HEK293 (cell line): ENCODE data around the gene OMA1.

Source experiments
- CTCF ChIA-PET: fragments of 350-600 bp; formaldehyde crosslinking; extraction: SDS; loops from one replicate; lab custom pipeline; 2021; ENCODE audit warnings: antibody characterized with exemption; lab: Yijun Ruan, JAX
- POLR2A ChIA-PET: fragments of 300-600 bp; formaldehyde crosslinking; extraction: SDS; loops from one replicate; lab custom pipeline; 2020; ENCODE audit warnings: antibody characterized with exemption, inconsistent platforms; lab: Yijun Ruan, JAX
- H3K27ac ChIP-seq: fragments of 200-500 bp; sonication (Bioruptor generic); 2 replicates; pipeline ENCODE4 v1.5.1; 2014; ENCODE audit warnings: low read depth, low read length, control low read depth, inconsistent platforms; ENCODE audit errors: extremely low read depth
- H3K36me3 ChIP-seq, 2 experiments: fragments of 200-500 bp in 1 of 2; sonication (Bioruptor generic) in 1 of 2; 1 replicate in 1 of 2; 2 replicates in 1 of 2; pipeline ENCODE4 v1.5.1; 2014 to 2017; ENCODE audit warnings: inconsistent platforms in 2 of 2, low read length in 2 of 2; ENCODE audit not compliant: control insufficient read depth in 2 of 2, insufficient read depth in 1 of 2
- H3K4me1 ChIP-seq: fragments of 200-500 bp; sonication (Bioruptor generic); 2 replicates; pipeline ENCODE4 v1.5.1; 2014; ENCODE audit warnings: mild to moderate bottlenecking, low read length, inconsistent platforms; ENCODE audit not compliant: control insufficient read depth, insufficient read depth
- H3K4me3 ChIP-seq: 2 replicates; pipeline ENCODE4 v1.5.1; 2011; ENCODE audit warnings: low read depth, mild to moderate bottlenecking, control low read depth, low read length, moderate library complexity
- H3K9me3 ChIP-seq: fragments of 200-500 bp; sonication (Bioruptor generic); 2 replicates; pipeline ENCODE4 v1.5.1; 2014; ENCODE audit warnings: low read depth, low read length, inconsistent platforms; ENCODE audit not compliant: control insufficient read depth, insufficient read depth
- HOXA7 ChIP-seq: sonication (generic); formaldehyde crosslinking; IDR thresholded peaks from 2 replicates; pipeline ENCODE4 v1.8.1; 2022; ENCODE audit warnings: missing genetic modification reagents, borderline replicate concordance
- HOXD13 ChIP-seq: sonication (generic); formaldehyde crosslinking; IDR thresholded peaks from 2 replicates; pipeline ENCODE4 v1.8.0; 2022; ENCODE audit warnings: missing genetic modification reagents, borderline replicate concordance
- IKZF3 ChIP-seq: fragments of 450-650 bp; IDR thresholded peaks from 2 replicates; pipeline ENCODE4 v1.5.0; 2018; ENCODE audit warnings: missing biosample characterization, mild to moderate bottlenecking, missing genetic modification characterization, moderate library complexity
- MZF1 ChIP-seq: fragments of 450-650 bp; formaldehyde crosslinking; IDR thresholded peaks from 2 replicates; pipeline ENCODE4 v1.5.1; 2017; ENCODE audit warnings: missing biosample characterization, missing genetic modification characterization, borderline replicate concordance
- SP7 ChIP-seq: fragments of 450-650 bp; formaldehyde crosslinking; IDR thresholded peaks from 2 replicates; pipeline ENCODE4 v1.5.1; 2016; ENCODE audit warnings: missing biosample characterization, missing genetic modification characterization
- ZBTB8A ChIP-seq: fragments of 450-650 bp; formaldehyde crosslinking; IDR thresholded peaks from 2 replicates; pipeline ENCODE4 v1.5.1; 2016; ENCODE audit warnings: missing biosample characterization, missing genetic modification characterization
- ZNF133 ChIP-seq: fragments of 450-650 bp; formaldehyde crosslinking; IDR thresholded peaks from 2 replicates; pipeline ENCODE4 v1.5.1; 2016; ENCODE audit warnings: missing biosample characterization, missing genetic modification characterization
- ZNF37A ChIP-seq: fragments of 450-650 bp; IDR thresholded peaks from 2 replicates; pipeline ENCODE4 v1.5.1; 2018; ENCODE audit warnings: missing biosample characterization, missing genetic modification characterization
- ZNF514 ChIP-seq: fragments of 450-650 bp; formaldehyde crosslinking; IDR thresholded peaks from 2 replicates; pipeline ENCODE4 v1.5.1; 2016; ENCODE audit warnings: missing biosample characterization, missing genetic modification characterization
- ZNF654 ChIP-seq: fragments of 450-650 bp; formaldehyde crosslinking; IDR thresholded peaks from 2 replicates; pipeline ENCODE4 v1.5.1; 2016; ENCODE audit warnings: low read depth, missing biosample characterization, missing genetic modification characterization
- ZNF660 ChIP-seq: fragments of 450-650 bp; IDR thresholded peaks from 2 replicates; pipeline ENCODE4 v1.5.1; 2018; ENCODE audit warnings: missing biosample characterization, mild to moderate bottlenecking, missing genetic modification characterization
- TF ChIP-seq, protein P1 (sequence below): fragments of 450-650 bp; formaldehyde crosslinking; IDR thresholded peaks from 2 replicates; pipeline ENCODE4 v1.5.1; 2016; ENCODE audit warnings: missing biosample characterization, missing genetic modification characterization
- TF ChIP-seq, protein P2 (sequence below): fragments of 450-650 bp; formaldehyde crosslinking; optimal IDR thresholded peaks from 2 replicates; pipeline ENCODE3; 2016; ENCODE audit warnings: missing biosample characterization, mild to moderate bottlenecking, missing genetic modification characterization
- TF ChIP-seq, protein P3 (sequence below): fragments of 450-650 bp; formaldehyde crosslinking; IDR thresholded peaks from 2 replicates; pipeline ENCODE4 v1.5.1; 2016; ENCODE audit warnings: missing biosample characterization, missing genetic modification characterization, low read depth
- TF ChIP-seq, protein P4 (sequence below): fragments of 450-650 bp; formaldehyde crosslinking; IDR thresholded peaks from 2 replicates; pipeline ENCODE4 v1.5.1; 2016; ENCODE audit warnings: missing biosample characterization, missing genetic modification characterization
- TF ChIP-seq, protein P5 (sequence below): fragments of 450-650 bp; formaldehyde crosslinking; IDR thresholded peaks from 2 replicates; pipeline ENCODE4 v1.5.1; 2016; ENCODE audit warnings: missing biosample characterization, missing genetic modification characterization

Gene OMA1

DNA sequence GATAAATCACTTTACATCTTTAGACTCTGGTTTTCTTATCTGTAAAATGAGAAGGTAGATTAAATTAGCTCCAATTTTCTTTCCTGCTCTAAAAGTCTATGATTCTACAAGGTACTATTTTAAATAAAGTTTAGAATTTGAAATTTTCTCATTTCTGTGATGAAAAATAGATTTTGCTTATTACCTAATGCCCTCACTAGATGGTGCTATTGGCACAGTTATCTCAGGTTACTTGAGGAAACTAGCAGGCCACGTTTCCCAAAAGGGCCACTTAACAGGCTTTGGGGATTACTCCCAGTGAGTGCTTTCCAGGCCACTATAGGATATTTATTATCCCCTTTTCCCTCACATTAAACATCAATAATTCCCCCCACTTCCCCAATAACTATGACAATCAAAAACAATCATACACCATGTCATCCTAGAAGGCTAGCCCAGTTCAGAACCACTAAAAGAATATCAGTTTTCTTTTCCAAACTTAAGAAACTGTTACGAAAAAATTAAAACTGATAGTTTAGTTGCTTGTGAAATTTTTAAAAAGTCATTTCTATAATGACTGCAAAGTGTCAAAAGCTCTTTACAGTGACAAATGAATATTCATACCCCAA lies 30.6 kb downstream of the OMA1 start:
- CTCF ChIA-PET, result interaction anchor here (0.6 to 6.4 kb wide), 41 partner anchors 8 to 1308 kb away, joined by 3 to 98 read pairs (median 4); partner anchors contain the start of gene OMA1
- TF ChIP-seq MZF1 (peak; percentile 77; the same call in 1 of the 2 replicates), ZBTB8A (0 out of 2 replicates have a peak, but pooled peaks have one; percentile 31), ZNF654 (peak; percentile 75), ZNF133 (tag by site-specific recombination) (no peak), IKZF3 (tag by site-specific recombination) (peak; percentile 73), ZNF514 (tag by site-specific recombination) (no peak), ZNF660 (tag by site-specific recombination) (peak; percentile 75), SP7 (tag by site-specific recombination) (no peak)
- TF ChIP-seq, protein P1, sequence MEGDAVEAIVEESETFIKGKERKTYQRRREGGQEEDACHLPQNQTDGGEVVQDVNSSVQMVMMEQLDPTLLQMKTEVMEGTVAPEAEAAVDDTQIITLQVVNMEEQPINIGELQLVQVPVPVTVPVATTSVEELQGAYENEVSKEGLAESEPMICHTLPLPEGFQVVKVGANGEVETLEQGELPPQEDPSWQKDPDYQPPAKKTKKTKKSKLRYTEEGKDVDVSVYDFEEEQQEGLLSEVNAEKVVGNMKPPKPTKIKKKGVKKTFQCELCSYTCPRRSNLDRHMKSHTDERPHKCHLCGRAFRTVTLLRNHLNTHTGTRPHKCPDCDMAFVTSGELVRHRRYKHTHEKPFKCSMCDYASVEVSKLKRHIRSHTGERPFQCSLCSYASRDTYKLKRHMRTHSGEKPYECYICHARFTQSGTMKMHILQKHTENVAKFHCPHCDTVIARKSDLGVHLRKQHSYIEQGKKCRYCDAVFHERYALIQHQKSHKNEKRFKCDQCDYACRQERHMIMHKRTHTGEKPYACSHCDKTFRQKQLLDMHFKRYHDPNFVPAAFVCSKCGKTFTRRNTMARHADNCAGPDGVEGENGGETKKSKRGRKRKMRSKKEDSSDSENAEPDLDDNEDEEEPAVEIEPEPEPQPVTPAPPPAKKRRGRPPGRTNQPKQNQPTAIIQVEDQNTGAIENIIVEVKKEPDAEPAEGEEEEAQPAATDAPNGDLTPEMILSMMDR, result peak; percentile 44; the same call in 1 of the 2 replicates
- no peaks in the 10 kb centered on the region for H3K9me3 ChIP-seq
- no peaks in the 10 kb centered on the region for H3K4me1 ChIP-seq
- POLR2A ChIA-PET, result interaction anchor here (1.2 kb wide), 1 partner anchor 31 kb away, joined by 3 read pairs; the partner anchor contains the start of gene OMA1
- peaks cover 0 to 4% of the 10 kb centered on the region in 2 experiments; a peak in 1 of 3 replicates for H3K36me3 ChIP-seq
- H3K27ac ChIP-seq, result no peak overlapping the region
- no peak overlapping the region for H3K4me3 ChIP-seq

DNA sequence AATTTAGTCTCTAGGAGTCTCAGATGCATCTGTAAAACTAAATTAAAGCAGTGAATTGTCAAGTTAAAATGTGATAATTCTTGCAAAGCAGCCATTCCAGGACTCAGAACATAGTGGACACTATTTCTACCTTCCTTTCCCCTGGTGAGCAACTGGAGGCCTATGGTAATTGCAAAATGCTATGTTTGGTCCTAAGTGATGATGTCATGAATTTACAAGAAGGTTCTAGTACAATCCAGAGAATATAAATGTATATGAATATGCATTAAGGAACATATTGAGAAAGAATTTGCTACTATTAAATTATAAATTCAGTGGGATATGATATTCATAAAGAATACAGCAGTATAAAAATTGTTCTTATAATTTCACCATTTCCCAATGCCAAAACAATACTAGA lies 32.6 kb downstream of the OMA1 start:
- no peak overlapping the region for H3K4me3 ChIP-seq
- no peaks in the 10 kb centered on the region for H3K9me3 ChIP-seq
- no peak overlapping the region for H3K27ac ChIP-seq
- H3K36me3 ChIP-seq, result peaks cover 0 to 4% of the 10 kb centered on the region in 2 experiments; a peak in 1 of 3 replicates
- H3K4me1 ChIP-seq, result no peaks in the 10 kb centered on the region
- ChIA-PET CTCF (interaction anchor here (0.6 to 6.4 kb wide), 5 partner anchors 10 to 1245 kb away, joined by 3 to 98 read pairs (median 5); no protein-coding TSS in a partner anchor), POLR2A (interaction anchor here (0.5 kb wide), 1 partner anchor 1077 kb away, joined by 3 read pairs; no protein-coding TSS in a partner anchor)
- TF ChIP-seq ZNF37A (tag by site-specific recombination) (no peak), HOXA7 (CRISPR knock-in tag) (no peak), HOXD13 (CRISPR knock-in tag) (no peak), SP7 (tag by site-specific recombination) (no peak)
- TF ChIP-seq, protein P2, sequence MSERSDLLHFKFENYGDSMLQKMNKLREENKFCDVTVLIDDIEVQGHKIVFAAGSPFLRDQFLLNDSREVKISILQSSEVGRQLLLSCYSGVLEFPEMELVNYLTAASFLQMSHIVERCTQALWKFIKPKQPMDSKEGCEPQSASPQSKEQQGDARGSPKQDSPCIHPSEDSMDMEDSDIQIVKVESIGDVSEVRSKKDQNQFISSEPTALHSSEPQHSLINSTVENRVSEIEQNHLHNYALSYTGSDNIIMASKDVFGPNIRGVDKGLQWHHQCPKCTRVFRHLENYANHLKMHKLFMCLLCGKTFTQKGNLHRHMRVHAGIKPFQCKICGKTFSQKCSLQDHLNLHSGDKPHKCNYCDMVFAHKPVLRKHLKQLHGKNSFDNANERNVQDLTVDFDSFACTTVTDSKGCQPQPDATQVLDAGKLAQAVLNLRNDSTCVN, result no peak
- TF ChIP-seq, protein P3, sequence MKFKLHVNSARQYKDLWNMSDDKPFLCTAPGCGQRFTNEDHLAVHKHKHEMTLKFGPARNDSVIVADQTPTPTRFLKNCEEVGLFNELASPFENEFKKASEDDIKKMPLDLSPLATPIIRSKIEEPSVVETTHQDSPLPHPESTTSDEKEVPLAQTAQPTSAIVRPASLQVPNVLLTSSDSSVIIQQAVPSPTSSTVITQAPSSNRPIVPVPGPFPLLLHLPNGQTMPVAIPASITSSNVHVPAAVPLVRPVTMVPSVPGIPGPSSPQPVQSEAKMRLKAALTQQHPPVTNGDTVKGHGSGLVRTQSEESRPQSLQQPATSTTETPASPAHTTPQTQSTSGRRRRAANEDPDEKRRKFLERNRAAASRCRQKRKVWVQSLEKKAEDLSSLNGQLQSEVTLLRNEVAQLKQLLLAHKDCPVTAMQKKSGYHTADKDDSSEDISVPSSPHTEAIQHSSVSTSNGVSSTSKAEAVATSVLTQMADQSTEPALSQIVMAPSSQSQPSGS (tag by site-specific recombination), result peak; percentile 58; the same call in 1 of the 2 replicates
- TF ChIP-seq, protein P4, sequence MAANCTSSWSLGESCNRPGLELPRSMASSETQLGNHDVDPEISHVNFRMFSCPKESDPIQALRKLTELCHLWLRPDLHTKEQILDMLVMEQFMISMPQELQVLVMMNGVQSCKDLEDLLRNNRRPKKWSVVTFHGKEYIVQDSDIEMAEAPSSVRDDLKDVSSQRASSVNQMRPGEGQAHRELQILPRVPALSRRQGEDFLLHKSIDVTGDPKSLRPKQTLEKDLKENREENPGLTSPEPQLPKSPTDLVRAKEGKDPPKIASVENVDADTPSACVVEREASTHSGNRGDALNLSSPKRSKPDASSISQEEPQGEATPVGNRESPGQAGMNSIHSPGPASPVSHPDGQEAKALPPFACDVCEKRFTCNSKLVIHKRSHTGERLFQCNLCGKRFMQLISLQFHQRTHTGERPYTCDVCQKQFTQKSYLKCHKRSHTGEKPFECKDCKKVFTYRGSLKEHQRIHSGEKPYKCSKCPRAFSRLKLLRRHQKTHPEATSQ (tag by site-specific recombination), result no peak
- TF ChIP-seq, protein P5, sequence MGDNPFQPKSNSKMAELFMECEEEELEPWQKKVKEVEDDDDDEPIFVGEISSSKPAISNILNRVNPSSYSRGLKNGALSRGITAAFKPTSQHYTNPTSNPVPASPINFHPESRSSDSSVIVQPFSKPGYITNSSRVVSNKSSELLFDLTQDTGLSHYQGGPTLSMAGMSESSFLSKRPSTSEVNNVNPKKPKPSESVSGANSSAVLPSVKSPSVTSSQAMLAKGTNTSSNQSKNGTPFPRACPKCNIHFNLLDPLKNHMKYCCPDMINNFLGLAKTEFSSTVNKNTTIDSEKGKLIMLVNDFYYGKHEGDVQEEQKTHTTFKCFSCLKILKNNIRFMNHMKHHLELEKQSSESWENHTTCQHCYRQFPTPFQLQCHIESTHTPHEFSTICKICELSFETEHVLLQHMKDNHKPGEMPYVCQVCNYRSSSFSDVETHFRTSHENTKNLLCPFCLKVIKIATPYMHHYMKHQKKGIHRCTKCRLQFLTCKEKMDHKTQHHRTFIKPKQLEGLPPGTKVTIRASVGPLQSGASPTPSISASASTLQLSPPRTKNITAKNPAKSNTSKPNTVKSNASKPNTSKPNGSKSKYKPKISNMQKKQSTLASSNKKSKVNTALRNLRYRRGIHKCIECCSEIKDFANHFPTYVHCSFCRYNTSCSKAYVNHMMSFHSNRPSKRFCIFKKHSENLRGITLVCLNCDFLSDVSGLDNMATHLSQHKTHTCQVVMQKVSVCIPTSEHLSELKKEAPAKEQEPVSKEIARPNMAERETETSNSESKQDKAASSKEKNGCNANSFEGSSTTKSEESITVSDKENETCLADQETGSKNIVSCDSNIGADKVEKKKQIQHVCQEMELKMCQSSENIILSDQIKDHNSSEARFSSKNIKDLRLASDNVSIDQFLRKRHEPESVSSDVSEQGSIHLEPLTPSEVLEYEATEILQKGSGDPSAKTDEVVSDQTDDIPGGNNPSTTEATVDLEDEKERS (tag by site-specific recombination), result no peak
